Panc1 (cell line): ENCODE measurements around the gene BTBD1. TPM values are rescaled to one million over a fixed set of nuclear protein-coding genes. Genes with fewer than 3 reads are reported as not detected.
"Not testable (repeated sequence)": the region's sequence is repeated elsewhere in the genome, so short reads cannot be mapped to it uniquely, and the experiment has no call there.

Experiments
- ATAC-seq: fragments of 200-7000 bp; cut with Tn5 transposase; 2 replicates; pipeline ENCODE4 v1.9.1; 2020; ENCODE audit warnings: mild to moderate bottlenecking, moderate library complexity
- BruUV-seq: library from RNA; stranded (reverse); fragments of 400-500 nt; replicated peaks from 2 replicates; lab custom pipeline; 2021; lab: Mats Ljungman, UMichigan
- CTCF ChIA-PET: fragments of 300-600 bp; sonication (Branson Sonifier 250); formaldehyde crosslinking; loops from one replicate; lab custom pipeline; 2022; ENCODE audit warnings: antibody characterized with exemption; lab: Charles Lee
- POLR2A ChIA-PET: fragments of 300-600 bp; sonication (Branson Sonifier 250); formaldehyde crosslinking; loops from one replicate; lab custom pipeline; 2022; ENCODE audit warnings: antibody characterized with exemption; lab: Charles Lee
- DNase-seq: peaks from one replicate; pipeline ENCODE4 v3.0.0-alpha.2; 2010; ENCODE audit warnings: low read depth, low spot score
- H3K27ac ChIP-seq: 2 replicates; pipeline ENCODE4 v1.5.1; 2011; ENCODE audit warnings: mild to moderate bottlenecking, low read length, inconsistent platforms
- H3K27me3 ChIP-seq: fragments of 200-500 bp; sonication (Bioruptor generic); 2 replicates; pipeline ENCODE4 v1.6.0; 2014; ENCODE audit warnings: low read length, inconsistent platforms; ENCODE audit not compliant: control insufficient read depth, insufficient read depth
- H3K36me3 ChIP-seq: fragments of 200-500 bp; sonication (Bioruptor generic); 2 replicates; pipeline ENCODE4 v1.5.1; 2014; ENCODE audit warnings: inconsistent platforms, mild to moderate bottlenecking, low read length, moderate library complexity; ENCODE audit not compliant: control insufficient read depth, insufficient read depth
- H3K4me1 ChIP-seq: 2 replicates; pipeline ENCODE4 v1.5.1; 2011; ENCODE audit warnings: inconsistent platforms, mild to moderate bottlenecking, low read length, moderate library complexity; ENCODE audit not compliant: control insufficient read depth, insufficient read depth
- H3K4me3 ChIP-seq, 2 experiments: 2 replicates each; pipeline ENCODE4 v1.5.1; 2011 to 2012; ENCODE audit warnings: low read depth in 2 of 2, low read length in 2 of 2, mild to moderate bottlenecking in 2 of 2, inconsistent platforms in 1 of 2, moderate library complexity in 1 of 2
- H3K9me3 ChIP-seq: fragments of 200-500 bp; sonication (Bioruptor generic); 2 replicates; pipeline ENCODE4 v1.5.1; 2014; ENCODE audit warnings: low read depth, mild to moderate bottlenecking, inconsistent platforms, low read length, moderate library complexity; ENCODE audit not compliant: control insufficient read depth, insufficient read depth
- POLR2AphosphoS5 ChIP-seq: IDR thresholded peaks from 2 replicates; pipeline ENCODE4 v1.6.1; 2012; ENCODE audit warnings: mild to moderate bottlenecking, low read depth, low read length, moderate library complexity
- SIN3A ChIP-seq: IDR thresholded peaks from 2 replicates; pipeline ENCODE4 v1.6.1; 2012; ENCODE audit warnings: low read depth, mild to moderate bottlenecking, low read length, moderate library complexity, borderline replicate concordance; ENCODE audit not compliant: insufficient read depth
- TCF7L2 ChIP-seq: IDR thresholded peaks from 2 replicates; pipeline ENCODE4 v1.6.1; 2011; ENCODE audit warnings: mild to moderate bottlenecking, low read depth, low read length, inconsistent platforms
- in situ Hi-C: cut with HindIII; loops from 2 replicates; pipeline ENCODE4 v1.10.0; 2016; ENCODE audit warnings: low sequenced_read_pairs, low pct_unique_long_range_greater_than_20kb
- intact Hi-C: fragments of 100-400 bp; cut with micrococcal nuclease; formaldehyde crosslinking; loops from one replicate; pipeline ENCODE4 v1.10.0; 2022; ENCODE audit not compliant: unreplicated experiment
- total RNA-seq: library from RNA; stranded (reverse); gene quantifications from one replicate; pipeline ENCODE4 v1.2.1, GENCODE V29; 2021; ENCODE audit not compliant: unreplicated experiment
- TF ChIP-seq, protein P1 (sequence below): fragments of 450-650 bp; IDR thresholded peaks from 2 replicates; pipeline ENCODE4 v1.5.1; 2017; ENCODE audit warnings: mild to moderate bottlenecking
- TF ChIP-seq, protein P2 (sequence below), 2 experiments: IDR thresholded peaks; 2 replicates each; pipeline ENCODE4 v1.6.1; 2011 to 2012; ENCODE audit warnings: low read depth in 2 of 2, control low read depth in 1 of 2, low read length in 1 of 2, mild to moderate bottlenecking in 1 of 2, moderate library complexity in 1 of 2; ENCODE audit not compliant: insufficient read depth in 1 of 2

BTBD1 gene
- total RNA-seq, 1 experiment from 2014 or later, result 88.4 TPM

DNA sequence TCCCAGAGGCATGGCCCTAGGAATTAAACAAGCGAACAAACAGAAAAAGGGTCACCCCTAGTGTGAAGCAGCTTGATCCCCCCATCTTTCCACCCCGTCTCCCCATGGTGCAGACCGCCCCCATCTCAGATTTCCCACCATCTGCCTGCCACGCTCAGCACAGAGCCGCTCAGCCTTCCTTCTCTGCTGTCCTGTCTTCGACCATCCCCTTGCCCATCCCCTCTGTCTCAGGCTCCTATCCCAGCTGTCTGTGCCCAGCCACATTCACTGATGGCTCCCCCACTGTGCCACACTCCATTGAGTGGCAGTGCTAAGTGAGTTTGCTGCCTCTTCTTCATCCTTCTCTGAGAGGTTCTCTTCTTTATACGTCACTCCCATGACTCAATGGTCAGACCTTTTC is 11.7 kb upstream of the BTBD1 start:
- ChIA-PET POLR2A (no interaction called here), CTCF (no interaction called here)
- in situ Hi-C loops (no loop called here), intact Hi-C loops (no loop called here)
- Histone ChIP-seq H3K36me3 (no peaks in the 10 kb centered on the region), H3K27me3 (peaks cover 17% of the 10 kb centered on the region), H3K27ac (no peak overlapping the region), H3K4me1 (no peaks in the 10 kb centered on the region), H3K4me3 (no peak overlapping the region), H3K9me3 (no peaks in the 10 kb centered on the region)
- no TSS peak for BruUV-seq
- TF ChIP-seq, protein P1, sequence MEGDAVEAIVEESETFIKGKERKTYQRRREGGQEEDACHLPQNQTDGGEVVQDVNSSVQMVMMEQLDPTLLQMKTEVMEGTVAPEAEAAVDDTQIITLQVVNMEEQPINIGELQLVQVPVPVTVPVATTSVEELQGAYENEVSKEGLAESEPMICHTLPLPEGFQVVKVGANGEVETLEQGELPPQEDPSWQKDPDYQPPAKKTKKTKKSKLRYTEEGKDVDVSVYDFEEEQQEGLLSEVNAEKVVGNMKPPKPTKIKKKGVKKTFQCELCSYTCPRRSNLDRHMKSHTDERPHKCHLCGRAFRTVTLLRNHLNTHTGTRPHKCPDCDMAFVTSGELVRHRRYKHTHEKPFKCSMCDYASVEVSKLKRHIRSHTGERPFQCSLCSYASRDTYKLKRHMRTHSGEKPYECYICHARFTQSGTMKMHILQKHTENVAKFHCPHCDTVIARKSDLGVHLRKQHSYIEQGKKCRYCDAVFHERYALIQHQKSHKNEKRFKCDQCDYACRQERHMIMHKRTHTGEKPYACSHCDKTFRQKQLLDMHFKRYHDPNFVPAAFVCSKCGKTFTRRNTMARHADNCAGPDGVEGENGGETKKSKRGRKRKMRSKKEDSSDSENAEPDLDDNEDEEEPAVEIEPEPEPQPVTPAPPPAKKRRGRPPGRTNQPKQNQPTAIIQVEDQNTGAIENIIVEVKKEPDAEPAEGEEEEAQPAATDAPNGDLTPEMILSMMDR, result no peak
- TF ChIP-seq, protein P2, sequence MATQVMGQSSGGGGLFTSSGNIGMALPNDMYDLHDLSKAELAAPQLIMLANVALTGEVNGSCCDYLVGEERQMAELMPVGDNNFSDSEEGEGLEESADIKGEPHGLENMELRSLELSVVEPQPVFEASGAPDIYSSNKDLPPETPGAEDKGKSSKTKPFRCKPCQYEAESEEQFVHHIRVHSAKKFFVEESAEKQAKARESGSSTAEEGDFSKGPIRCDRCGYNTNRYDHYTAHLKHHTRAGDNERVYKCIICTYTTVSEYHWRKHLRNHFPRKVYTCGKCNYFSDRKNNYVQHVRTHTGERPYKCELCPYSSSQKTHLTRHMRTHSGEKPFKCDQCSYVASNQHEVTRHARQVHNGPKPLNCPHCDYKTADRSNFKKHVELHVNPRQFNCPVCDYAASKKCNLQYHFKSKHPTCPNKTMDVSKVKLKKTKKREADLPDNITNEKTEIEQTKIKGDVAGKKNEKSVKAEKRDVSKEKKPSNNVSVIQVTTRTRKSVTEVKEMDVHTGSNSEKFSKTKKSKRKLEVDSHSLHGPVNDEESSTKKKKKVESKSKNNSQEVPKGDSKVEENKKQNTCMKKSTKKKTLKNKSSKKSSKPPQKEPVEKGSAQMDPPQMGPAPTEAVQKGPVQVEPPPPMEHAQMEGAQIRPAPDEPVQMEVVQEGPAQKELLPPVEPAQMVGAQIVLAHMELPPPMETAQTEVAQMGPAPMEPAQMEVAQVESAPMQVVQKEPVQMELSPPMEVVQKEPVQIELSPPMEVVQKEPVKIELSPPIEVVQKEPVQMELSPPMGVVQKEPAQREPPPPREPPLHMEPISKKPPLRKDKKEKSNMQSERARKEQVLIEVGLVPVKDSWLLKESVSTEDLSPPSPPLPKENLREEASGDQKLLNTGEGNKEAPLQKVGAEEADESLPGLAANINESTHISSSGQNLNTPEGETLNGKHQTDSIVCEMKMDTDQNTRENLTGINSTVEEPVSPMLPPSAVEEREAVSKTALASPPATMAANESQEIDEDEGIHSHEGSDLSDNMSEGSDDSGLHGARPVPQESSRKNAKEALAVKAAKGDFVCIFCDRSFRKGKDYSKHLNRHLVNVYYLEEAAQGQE (IDR thresholded peaks at IDR 0.05; ENCODE audit: insufficient read depth in 1 of 2, low read depth in 2 of 2, low read length in 1 of 2), result no peak
- no peak for TF ChIP-seq TCF7L2
- TF ChIP-seq SIN3A, result no peak
- no peak for TF ChIP-seq POLR2AphosphoS5
- ATAC-seq (0 out of 2 replicates have a peak, but pooled peaks have one; percentile 42), DNase-seq (no peak)

DNA sequence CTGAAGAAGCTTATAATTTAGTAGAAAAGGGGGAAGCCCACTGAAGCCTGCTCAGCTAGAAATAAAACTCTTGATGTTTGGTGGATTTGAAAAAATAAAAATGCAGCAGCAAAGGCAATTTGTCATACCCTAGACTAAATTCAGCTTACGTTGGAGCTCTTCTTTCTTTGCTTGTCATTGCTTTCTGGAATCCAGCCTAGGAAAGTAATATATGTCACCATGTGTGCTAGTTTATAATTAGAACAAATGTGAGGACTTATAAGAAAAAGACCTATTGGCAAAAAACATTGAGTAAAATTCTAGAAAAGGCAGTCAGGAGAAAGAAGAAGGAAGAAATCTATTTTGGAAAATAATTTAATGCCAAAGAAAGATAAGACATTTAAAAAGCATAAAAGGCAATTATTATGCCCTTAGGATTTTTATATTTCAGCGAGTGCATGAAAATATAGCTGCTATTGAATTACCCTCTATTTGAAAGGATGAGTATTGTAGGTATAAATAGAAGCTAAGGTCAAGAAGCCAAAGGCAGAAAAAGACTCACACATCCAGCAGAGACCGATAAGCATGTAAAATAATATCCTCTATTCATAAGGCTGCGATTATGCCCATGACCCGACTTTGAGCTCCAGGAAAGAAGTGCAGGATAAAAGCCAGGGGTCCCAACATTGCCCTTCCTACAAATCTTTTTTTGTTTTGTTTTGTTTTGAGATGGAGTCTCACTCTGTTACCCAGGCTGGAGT is 10.6 kb upstream of the BTBD1 start:
- no peak overlapping the region for H3K4me3 ChIP-seq
- H3K36me3 ChIP-seq, result no peaks in the 10 kb centered on the region
- TF ChIP-seq, protein P2 (IDR thresholded peaks at IDR 0.05; ENCODE audit: insufficient read depth in 1 of 2, low read depth in 2 of 2, low read length in 1 of 2), result no peak
- TF ChIP-seq, protein P1, result no peak
- no peak for TF ChIP-seq TCF7L2
- TF ChIP-seq SIN3A, result no peak
- no peak for TF ChIP-seq POLR2AphosphoS5
- DNase-seq, result no peak
- H3K4me1 ChIP-seq, result no peaks in the 10 kb centered on the region
- no peak for ATAC-seq
- intact Hi-C loops, result no loop called here
- ChIA-PET CTCF (no interaction called here), POLR2A (interaction anchor here (0.5 kb wide), 1 partner anchor 45 kb away, joined by 8 read pairs; no protein-coding TSS in a partner anchor)
- in situ Hi-C loops, result no loop called here
- peaks cover 17% of the 10 kb centered on the region for H3K27me3 ChIP-seq
- H3K9me3 ChIP-seq, result no peaks in the 10 kb centered on the region
- BruUV-seq, result no TSS peak
- H3K27ac ChIP-seq, result no peak overlapping the region

DNA sequence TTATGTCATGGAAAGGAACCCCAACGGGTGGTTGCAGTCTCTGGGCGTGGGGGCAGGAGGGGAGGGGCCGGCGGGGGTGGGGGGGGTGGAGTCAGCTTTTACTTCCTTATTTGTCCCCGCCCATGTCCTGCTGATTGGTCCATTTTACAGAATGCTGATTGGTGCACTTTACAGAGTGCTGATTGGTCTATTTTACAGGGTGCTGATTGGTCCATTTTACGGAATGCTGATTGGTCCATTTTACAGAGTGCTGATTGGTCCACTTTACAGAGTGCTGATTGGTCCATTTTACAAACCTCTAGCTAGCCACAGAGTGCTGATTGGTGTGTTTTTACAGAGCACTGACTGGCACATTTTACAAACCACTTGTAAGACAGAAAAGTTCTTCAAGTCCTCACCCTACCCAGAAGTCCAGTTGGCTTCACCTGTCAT is 2.2 kb upstream of the BTBD1 start:
- CTCF ChIA-PET, result not testable (repeated sequence)

More for the DNA sequence above, 2.2 kb upstream of the BTBD1 start:
- H3K4me1 ChIP-seq, result peaks cover 20% of the 10 kb centered on the region; the same call in 1 of the 2 replicates
- H3K27ac ChIP-seq, H3K27me3 ChIP-seq, ATAC-seq, H3K4me3 ChIP-seq, in situ Hi-C loops, DNase-seq, H3K36me3 ChIP-seq, H3K9me3 ChIP-seq, intact Hi-C loops, BruUV-seq: not testable (repeated sequence)
- POLR2A ChIA-PET, result interaction anchor here (0.7 kb wide), 1 partner anchor 132 kb away, joined by 3 read pairs; no protein-coding TSS in a partner anchor
